Measurements from ENCODE around the gene LRP5.
A peak's percentile ranks its signal among the peaks of the same experiment; 100 is the strongest.
"Not testable (repeated sequence)": the region's sequence is repeated elsewhere in the genome, so short reads cannot be mapped to it uniquely, and the experiment has no call there.

Gene LRP5

DNA sequence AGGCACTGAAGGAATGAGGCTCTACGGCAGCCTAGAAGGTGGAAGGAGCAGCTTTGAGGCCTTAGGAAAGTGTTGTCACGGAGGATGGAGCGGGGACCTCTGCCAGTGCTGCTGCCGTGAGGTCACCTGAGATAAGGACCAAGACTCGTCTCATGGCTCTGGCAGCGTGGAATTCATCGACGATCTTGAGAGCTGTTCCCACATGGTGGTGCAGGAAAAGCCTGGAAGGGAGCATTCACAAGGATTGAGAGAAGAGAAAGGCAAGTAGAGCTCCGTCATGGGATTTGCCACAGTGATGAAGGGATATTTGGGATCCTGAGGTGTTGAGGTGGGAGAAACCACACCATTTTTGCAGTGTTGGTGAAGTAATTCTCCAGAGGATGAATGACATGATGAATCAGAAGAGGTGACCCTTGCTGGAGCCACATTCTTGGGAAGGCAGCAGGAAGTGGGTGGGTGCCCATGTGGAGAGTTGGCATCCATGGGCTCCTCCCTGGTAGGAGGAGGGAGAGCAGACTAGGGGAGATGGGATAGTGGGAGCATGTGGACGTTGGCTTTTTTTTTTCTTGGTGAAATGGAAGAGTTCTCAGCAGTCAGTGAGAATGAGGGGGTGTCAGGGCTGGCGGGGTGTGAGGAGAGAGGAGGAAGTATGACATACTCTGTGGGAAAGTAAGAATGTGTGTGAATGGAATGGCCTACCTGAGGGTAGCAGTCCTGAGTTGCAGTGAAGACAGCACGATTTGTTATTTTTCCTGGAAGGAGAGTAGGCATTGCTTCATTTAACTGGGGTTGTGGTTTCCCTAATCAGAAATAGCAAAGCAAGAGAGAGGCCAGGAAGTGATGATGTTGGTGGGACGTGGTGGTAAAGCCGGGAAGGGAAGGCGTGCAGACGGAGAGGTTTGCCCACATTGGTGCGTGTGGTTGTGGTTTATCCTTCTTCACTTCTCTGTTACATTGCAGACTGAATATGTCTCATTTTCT is 159.3 kb downstream of the LRP5 start:
- DNase-seq = peak; percentile 77

DNA sequence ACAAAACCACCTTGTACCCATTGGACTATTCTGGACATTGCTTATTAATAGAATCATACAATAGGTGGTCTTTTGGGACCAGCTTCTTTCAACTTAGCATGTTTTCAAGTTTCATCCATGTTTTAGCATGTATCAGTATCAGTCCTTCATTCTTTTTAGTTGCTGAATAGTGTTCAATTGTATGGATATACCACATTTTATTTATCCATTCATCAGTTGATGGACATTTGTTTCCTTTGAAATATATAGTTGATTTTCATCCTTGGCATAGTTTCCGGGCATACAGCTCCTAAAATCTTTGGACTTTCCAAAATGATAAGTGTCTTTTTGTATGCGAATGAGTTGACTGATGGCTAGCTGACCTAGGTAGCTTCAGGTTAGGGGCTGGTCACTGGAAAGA is 160.4 kb downstream of the LRP5 start:
- DNase-seq = no peak

DNA sequence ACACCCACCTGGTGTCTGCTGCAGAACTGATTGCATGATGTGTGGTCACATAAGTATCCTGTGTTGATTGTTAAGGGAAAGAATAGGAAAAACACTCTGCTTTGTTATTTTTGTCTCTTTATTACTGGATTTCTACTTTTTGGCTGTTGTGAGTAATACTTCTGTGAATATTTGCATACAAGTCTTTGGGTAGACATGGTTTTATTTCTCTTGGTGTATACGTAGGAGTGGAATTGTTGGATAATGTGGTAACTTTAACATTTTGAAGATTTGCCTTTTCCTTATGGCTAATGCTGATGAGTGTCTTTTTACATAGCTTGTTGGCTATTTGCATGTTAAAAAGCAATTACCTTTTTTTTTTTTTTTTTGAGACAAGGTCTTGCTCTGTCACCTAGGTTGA is 161.3 kb downstream of the LRP5 start:
- no peak for DNase-seq

DNA sequence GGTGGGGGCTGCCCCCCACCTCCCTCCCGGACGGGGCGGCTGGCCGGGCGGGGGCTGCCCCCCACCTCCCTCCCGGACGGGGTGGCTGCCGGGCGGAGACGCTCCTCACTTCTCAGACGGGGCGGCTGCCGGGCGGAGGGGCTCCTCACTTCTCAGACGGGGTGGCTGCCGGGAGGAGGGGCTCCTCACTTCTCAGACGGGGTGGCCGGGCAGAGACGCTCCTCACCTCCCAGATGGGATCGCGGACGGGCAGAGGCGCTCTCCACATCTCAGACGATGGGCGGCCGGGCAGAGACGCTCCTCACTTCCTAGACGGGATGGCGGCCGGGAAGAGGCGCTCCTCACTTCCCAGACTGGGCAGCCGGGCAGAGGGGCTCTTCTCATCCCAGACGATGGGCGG is 163.2 kb downstream of the LRP5 start:
- DNase-seq = not testable (repeated sequence)

DNA sequence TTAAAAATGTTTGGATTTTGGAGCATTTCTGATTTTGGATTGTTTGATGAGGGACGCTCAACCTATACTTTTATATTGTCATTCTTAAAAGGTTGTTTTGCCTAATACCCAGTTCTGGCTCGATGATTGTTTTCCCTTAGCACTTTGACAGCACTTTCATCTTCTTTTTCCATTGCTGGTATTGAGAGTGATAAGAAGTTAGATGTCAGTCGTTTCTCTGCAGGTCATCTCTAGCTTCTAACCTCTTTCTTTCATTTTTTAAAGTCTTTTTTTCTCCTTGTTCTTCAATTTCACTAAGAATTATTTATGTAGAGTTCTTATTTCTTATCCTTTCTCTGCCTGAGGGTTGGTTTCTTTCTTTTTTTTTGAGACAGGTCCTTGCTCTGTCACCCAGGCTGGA is 167.0 kb downstream of the LRP5 start:
- DNase-seq = no peak

DNA sequence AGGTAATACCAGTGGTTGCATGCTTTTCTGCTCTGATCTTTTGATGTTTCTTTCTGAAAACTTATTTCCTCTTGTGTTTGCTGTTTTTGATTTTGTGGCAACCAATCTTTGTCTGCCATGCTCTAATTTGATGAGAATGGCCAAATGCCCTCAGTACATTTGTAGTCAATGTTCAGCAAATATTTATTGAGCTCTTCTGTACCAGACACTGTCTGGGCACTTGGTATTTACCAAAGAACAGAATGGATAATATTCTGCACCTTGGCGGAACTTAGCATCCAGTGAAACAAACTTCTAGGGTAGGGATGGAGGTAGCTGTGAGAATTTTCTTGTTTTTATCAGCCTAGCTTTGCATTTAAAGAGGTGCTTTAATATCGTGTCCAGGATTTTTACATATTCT is 167.8 kb downstream of the LRP5 start:
- DNase-seq = no peak

DNA sequence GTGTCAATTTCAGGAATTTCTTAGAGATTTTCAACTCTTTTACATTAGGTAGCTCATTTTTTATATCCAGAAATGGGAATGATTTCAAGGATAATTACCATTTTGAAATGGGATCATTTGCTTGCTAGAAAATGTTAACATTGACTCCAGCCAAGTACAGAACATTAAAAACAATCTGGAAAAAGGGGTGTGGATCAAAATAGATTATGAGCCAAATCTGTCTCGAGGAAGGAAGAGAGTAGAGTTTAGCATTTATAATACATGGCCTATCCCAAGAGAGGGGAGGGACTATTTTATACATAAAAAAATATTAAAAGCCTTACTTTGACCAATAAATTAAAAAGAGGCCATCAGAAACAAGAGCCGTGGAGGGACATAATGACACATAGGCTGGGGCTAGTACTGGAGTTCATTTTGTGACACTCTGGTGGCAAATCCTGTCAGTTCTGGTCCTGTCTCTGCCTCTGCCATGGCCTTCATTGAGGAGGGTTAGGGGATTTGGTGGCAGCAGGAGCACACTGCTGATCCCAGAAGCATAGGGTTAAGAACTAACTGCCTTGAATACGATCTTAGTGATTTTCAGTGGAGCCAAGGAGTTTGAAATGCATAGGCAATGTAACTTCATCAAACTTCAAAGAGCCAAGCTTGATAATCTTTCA is 168.6 kb downstream of the LRP5 start:
- DNase-seq = no peak

DNA sequence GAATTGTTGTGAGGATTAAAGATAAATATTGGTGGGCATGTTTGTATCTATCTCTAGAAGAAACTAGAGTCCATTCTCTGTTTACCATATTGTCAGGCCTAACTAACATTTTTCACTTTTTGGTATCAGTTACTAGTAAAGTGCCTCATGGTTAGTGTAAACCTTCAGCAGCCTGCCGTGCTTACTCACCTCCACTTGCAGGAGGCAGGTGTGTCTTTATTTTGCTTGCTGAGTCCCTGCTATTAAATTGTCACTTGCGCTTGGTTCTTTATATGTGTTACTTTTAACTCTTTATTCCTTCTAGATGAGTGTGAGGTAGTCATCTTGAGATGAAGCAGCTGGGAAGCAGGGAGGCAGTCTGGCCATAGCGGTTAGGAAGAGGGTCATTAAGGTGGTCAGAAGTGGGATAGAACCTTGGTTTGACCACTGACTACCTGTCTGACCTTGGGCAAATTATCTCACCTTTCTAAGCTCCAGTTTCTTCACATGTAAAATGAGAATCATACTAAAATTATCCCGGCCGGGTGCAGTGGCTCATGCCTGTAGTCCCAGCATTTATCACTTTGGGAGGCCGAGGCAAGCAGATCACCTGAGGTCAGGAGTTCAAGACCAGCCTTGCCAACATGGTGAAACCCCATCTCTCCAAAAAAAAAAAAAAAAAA is 169.3 kb downstream of the LRP5 start:
- no peak for DNase-seq

DNA sequence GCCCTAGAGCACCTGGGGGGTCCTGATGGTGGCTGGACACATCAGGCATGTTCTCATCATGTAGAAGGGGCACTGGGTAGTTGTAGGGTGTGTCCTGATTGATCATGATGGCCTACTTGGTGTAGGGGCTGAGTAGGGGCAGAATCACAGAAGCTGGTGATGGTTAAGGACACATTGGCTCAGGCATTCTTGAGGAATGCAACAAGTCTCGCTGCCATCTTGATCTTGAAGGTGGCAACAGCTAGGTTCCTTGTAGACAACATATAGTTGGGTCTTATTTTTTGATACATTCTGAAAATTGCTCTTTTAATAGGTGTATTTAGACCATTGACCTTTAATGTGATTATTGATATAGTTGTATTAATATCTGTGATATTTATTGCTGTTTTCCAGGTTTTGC is 176.2 kb downstream of the LRP5 start:
- DNase-seq = no peak

DNA sequence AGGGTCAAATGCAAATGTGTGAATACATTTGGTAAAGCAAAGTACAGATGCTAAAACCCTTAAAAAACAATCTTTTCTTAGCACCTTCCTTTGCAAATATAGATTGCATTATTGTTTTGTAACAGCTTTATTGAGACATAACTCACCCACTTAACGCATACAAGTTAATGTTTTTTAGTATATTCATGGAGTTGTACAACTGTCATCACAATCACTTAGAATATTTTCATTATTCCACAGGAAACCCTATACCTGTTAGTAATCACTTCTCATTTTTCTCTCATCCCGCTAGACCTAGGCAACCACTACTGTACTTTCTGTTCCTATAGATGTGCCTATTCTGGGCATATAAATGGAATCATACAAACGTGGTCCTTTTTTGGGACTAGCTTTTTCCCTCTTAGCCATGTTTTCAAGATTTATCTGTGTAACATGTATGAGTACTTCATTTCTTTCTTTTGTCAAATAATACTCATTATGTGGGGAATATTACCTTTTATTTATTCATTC is 182.9 kb downstream of the LRP5 start:
- no peak for DNase-seq

DNA sequence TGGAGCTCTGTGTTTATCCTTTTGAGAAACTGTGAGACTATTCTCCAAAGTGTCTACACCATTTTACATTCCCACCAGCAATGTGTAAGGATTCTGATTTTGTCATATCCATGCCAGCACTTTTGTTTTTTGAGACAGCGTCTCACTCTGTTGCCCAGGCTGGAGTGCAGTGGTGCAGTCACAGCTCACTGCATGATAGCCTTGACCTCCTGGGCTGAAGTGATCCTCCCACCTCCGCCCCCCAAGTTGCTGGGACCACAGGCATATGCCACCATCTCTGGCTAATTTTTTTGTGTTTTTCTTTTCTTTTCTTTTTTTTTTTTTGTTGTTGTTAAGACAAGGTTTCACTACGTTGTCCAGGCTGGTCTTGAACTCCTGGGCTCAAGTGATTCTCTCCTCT is 183.5 kb downstream of the LRP5 start:
- no peak for DNase-seq

DNA sequence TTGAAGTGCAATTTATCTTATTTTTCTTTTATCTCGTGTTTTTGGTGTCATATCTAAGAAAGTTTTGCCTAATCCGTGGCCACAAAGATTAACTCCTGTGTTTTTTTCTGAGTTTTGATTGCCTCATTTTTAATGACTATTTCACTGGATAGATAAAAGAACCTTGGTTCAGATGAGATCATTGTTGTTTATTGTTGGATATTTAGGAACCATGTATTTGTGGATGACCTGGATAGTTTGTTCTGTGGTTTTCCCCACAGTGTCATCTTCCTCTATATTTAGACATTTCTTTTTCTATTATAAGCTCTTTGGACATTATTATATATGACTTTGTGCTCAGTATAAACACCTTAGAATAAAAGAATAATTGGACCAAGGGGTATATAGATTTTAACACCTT is 185.4 kb downstream of the LRP5 start:
- DNase-seq = no peak

DNA sequence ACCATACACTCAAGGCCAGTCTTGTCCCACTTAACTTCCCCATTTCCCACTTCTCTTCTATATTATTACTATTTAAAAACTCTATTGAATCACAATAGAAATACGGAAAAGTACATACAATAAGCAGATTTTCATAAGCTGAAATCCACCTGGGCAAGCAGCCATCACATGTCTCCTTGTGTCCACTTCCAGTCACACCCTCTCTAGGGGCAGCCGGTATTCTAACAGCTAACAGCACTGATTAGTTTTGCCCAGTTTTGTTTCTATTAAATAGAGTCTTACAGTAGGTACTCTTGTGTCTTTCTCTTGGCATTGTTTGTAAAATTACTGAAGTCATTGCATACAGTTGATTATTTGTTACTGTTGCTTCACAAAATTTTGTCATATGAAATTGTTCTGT is 185.9 kb downstream of the LRP5 start:
- no peak for DNase-seq

All from activated CD8-positive, alpha-beta memory T cell treated with anti-CD3 and anti-CD28 coated beads, Interleukin-2, amount 50 U/mL, for 48 hours (primary cell).